GM19467 (cell line): ENCODE results near the gene EIF3K.
"Not testable (repeated sequence)": the region's sequence is repeated elsewhere in the genome, so short reads cannot be mapped to it uniquely, and the experiment has no call there.

ENCODE experiments used
- ATAC-seq: cut with Tn5 transposase; IDR thresholded peaks from one replicate; pipeline ENCODE4 v1.9.1; 2021; ENCODE audit warnings: mild to moderate bottlenecking, moderate library complexity; ENCODE audit not compliant: unreplicated experiment

Gene EIF3K

GRCh38 chr19:38618590-38619360, at the start of gene EIF3K:
Gene EIF3K, plus strand, starts transcription at chr19:38619188. Its CDS starts 81 bp downstream, at chr19:38619269.
- ATAC-seq: peak; percentile 43

- no peak for ATAC-seq
Measured at GRCh38 chr19:38569368-38569983, 49.5 kb upstream of the EIF3K start.

GRCh38 chr19:38571682-38572081, 47.3 kb upstream of the EIF3K start:
- no peak for ATAC-seq

- no peak for ATAC-seq
Measured at GRCh38 chr19:38577826-38578225, 41.2 kb upstream of the EIF3K start.

GRCh38 chr19:38579304-38579703, 39.7 kb upstream of the EIF3K start:
- not testable (repeated sequence) for ATAC-seq

- no peak for ATAC-seq
Measured at GRCh38 chr19:38580080-38580479, 38.9 kb upstream of the EIF3K start.

- peak; percentile 75 for ATAC-seq
Measured at GRCh38 chr19:38583219-38583984, 35.6 kb upstream of the EIF3K start.

GRCh38 chr19:38583985-38584305, 35.0 kb upstream of the EIF3K start:
- no peak for ATAC-seq

- ATAC-seq: no peak
Measured at GRCh38 chr19:38587562-38587961, 31.4 kb upstream of the EIF3K start.

GRCh38 chr19:38588041-38588440, 30.9 kb upstream of the EIF3K start:
- no peak for ATAC-seq

- no peak for ATAC-seq
Measured at GRCh38 chr19:38592940-38593339, 26.0 kb upstream of the EIF3K start.

GRCh38 chr19:38596057-38596981, 22.7 kb upstream of the EIF3K start:
- no peak for ATAC-seq

- no peak for ATAC-seq
Measured at GRCh38 chr19:38597075-38597474, 21.9 kb upstream of the EIF3K start.

GRCh38 chr19:38599722-38600121, 19.3 kb upstream of the EIF3K start:
- ATAC-seq: no peak

GRCh38 chr19:38602856-38603255, 16.1 kb upstream of the EIF3K start:
- not testable (repeated sequence) for ATAC-seq

- ATAC-seq: no peak
Measured at GRCh38 chr19:38606131-38606530, 12.9 kb upstream of the EIF3K start.

- no peak for ATAC-seq
Measured at GRCh38 chr19:38614289-38614688, 4.7 kb upstream of the EIF3K start.

GRCh38 chr19:38615007-38615581, 3.9 kb upstream of the EIF3K start:
- no peak for ATAC-seq

- ATAC-seq: no peak
Measured at GRCh38 chr19:38616265-38616664, 2.7 kb upstream of the EIF3K start.

- ATAC-seq: no peak
Measured at GRCh38 chr19:38617283-38617763, 1.7 kb upstream of the EIF3K start.
